CD4-positive, alpha-beta T cell treated with Interferon alpha-2 for 1 hour (primary cell): ENCODE results near the gene NUAK1.

ENCODE experiments used
- DNase-seq, 2 donors: peaks; one replicate each; pipeline ENCODE4 v3.0.0-alpha.2; 2020 to 2022

The NUAK1 gene

GRCh38 chr12:106128585-106129328 is 10.0 kb downstream of the NUAK1 start:
- no peak for DNase-seq

DNA sequence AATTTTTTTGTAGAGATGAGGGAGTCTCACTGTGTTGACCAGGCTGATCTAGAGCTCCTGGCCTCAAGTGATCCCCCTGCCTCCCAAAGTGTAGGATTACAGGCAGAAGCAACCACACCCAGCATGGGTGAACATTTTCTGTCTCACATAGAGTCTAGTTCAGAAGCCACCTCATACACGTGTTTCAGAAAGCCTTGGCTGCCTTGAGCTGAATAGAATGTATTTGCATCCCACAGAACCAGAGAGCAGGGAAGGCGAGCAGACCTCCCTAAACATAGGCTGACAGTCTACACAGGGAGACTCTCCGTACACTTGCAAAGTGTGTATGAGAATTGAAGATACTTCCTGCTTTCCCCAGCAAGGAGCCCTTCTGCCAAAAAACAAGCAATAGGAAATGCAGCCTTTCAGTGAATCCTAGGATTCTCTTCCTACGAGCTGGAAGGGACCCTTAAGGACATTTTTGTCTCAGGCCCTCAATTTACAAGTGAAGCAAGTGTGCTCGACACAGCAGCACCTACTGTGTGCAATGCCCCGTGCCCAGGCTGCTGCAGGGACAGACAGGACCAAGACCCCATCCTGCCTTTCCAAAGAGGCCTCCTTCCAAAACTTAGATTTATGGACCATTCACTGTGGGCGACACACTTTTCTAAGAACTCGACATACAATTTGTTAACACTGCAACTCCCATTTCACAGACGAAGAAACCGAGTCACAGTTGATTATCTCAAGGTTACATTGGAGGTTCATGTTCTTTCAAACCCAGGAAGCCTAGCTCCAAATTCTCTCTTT is 11.2 kb downstream of the NUAK1 start:
- no peak for DNase-seq

- DNase-seq: no peak
These were observed 12.1 kb downstream of the NUAK1 start for GRCh38 chr12:106126441-106127337.

DNA sequence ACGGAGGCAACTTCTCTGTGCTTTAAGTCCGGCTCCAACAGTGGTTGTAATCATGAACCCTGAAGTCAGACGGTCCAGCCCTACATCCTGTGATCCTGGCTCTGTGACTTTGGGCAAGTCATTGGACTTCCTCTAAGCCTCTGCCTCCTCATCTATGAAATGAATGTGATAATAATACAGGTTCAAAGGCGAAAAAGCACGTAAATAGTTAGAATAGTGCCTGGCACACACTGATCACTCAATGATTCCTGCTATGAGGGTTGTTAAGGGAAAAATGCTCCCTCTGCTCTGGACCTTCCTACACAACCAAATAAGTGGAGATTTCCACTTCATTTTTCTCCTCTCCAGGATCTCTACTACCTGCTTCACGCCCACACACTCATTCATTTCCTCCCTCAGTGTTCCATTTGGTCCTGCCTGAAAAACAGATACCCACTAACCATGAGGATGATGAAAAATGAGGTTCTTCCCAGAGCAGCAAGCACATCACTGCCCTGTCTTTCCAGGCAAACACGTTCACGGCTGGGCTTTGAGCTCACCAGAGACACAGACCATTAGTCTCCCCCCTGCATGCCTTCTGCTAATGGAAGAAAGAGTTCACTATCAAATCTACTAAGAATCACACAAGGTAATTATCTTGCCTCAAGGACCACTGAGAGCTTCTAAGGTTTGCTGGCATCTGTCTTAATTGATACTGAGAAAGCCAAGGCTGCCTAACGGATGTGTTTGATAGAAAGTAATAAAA is 13.2 kb downstream of the NUAK1 start:
- no peak for DNase-seq

DNA sequence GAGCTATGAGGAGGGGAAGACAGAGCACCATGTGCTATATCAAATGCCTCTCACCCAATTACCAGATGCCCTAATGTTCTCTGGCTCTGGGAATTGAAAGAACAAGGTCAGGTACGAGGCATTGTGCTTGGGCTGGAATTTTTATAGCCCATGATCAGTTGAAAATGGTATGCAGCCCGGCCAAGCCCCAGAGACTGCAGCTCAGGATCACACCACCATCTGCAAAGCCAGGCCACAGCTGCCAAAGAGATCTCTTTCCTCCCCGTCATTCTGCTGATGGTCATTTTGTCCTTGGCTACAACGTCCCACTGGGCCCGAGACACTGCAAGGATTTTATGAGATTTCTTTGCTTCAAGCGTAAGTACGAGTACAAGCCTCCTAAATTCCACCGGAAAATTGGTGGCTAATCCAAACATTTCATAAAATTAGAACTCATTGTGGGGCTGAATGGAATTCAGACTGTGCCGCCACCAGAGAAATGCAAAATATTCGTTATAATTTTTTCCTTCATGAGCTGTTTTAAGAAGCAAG is 15.1 kb downstream of the NUAK1 start:
- no peak for DNase-seq

- DNase-seq: no peak
These were observed 15.6 kb downstream of the NUAK1 start for GRCh38 chr12:106123110-106123509.

- DNase-seq: no peak
These were observed 16.8 kb downstream of the NUAK1 start for GRCh38 chr12:106122004-106122403.

DNA sequence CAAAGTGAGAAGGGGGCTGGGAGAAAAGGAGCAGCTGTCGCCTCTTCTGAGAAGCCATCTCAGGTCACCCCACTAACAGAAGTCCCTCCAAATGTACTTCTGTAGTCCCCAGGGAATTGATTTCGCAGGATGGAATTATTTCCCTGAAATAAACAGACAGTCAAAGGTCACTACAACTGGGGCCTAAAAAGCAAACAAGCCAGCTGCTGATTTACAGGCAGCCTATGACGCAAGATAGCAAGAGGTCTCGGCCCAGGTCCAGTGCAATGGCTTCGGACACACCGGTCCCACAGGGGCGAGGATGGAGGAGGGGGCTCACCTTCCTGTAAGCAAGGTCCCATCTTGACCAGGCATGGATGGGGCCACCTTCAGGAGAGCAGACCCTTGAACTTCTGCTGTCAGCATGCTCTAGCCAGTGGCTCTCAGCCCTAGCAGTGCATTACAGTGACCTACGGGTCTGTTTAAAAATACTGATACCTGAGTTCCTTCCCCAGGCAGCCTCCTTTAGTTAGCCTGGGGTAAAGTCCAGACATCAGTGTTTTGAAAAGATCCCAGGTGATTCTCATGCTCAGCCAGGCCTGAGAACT is 18.1 kb downstream of the NUAK1 start:
- no peak for DNase-seq

DNA sequence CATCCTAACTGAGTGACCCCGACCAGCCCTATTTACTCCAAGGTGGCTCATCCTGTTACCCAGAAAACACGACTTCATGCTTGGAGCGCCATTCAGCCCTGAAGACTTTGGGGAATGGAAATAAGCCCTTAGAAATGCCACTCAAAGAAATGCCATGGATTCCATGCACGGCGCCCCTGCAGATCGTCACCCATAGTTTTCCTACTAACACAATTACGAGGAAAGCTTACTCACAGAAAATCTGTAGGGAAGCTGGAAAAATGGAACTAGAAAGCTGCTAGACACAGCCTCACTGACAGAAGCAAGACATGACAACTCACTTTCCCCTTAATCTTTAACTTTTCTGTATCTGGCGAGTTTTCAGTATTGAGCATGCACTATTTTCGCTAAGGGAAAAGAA is 19.5 kb downstream of the NUAK1 start:
- no peak for DNase-seq

DNA sequence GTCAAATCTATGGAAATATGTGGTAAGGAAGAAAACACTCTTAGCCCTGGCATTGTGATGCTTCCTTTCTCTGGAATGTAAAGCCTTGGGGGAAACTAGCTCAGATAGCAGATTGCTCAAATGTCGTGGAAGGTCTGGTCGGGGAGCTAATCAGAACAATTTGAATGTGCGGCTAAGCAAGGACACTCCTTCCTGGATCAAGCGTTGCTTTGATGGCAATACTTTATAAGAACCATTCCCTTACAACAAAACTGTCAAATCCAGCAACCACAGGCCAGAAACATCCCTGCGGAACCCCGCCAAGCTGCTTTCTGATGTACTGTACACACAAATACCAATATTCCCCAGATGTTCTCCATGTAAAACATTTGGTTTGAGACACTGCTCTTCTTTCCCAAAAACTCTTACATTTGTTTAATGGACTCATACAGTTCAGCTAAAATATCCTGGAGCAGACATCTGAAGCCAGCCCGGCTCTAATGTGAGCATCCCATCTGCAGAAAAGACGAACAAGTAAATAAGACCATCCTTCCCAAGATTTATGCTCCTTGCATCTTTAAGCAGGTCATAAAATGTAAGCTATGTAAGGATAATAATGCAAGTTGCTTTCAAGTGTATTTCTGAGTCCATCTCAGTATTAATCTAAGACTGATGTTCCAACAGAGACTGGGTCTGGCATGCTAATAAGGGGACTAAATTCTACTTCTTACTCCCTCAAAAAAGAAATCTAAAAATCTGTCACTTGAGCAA is 20.2 kb downstream of the NUAK1 start:
- DNase-seq: no peak

DNA sequence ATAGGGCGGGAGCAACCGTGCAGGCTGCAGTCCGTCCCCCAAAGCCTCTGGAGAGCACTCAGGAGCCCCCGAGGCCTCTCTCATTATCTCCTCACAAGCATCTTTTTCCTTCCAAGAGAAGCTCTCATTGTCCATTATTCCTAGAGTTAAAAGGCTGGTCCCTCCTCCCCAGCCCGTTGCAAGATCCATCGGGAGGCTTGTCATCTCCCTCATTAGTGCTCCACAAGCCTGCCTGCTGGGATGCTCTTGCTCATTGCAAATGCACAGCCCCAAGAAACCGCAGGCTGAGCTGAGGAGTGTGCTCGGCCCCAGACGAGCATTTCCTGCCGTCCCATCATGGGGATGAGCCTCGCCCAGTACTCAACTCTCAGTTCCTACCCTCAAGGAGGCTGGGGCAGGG is 23.3 kb downstream of the NUAK1 start:
- DNase-seq: no peak

DNA sequence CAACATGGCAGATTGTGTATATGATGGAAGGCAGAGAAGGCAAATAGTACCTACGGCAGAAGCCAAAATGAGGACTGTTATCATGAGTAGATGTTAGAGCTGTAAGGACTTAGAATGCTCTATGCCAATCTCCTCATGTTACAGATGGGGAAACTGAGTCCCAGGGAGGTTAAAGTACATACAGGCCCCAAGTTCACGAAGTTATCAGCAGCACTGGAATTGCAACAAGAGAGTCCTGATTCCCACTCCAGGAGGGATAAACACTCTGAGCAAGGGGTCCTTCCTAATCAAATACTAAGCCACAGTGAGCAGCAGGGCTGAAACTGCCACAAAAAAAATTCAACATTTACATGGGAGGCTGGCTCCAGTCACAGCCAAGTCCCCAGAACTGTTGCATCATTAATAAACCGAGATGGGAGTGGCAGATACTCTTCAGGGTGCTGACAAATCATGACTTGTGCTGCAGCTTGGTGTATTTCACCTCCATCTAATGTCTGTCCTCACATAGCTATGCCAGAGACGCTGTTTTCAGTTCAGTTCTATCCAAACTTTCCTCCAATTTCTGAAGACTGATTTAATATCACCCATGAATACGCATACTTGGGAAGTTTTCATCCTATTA is 24.2 kb downstream of the NUAK1 start:
- DNase-seq: no peak

DNA sequence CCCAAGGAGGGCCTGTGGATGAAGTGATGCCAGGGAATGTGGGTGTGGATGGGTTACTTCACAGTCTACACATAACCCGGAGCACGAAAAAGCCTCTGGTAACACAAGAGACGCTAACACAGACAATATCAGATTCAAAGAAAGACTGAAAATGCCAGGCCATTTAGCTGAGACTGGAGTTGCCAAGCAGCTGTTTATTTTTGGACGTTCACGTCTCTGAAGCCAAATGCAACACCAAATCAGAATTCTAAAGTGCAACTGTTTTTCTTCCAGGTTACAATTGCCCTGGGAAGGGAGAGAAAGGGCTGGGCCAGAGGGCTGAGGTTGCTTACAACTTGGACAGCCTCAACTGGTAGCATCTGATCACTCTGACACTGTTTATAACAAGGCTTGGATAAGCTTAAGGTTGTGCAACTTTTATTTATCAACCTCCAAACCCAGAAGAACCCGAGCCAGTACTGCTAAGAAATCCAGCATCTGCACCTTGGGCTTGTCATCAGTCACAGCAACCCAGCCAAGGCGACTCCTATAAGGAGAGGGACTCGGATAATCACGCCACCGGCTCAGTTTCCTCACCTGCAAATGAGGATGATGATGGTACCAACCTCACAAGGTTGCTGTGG is 24.8 kb downstream of the NUAK1 start:
- DNase-seq: no peak

- DNase-seq: no peak
These were observed 25.3 kb downstream of the NUAK1 start for GRCh38 chr12:106113446-106113823.

DNA sequence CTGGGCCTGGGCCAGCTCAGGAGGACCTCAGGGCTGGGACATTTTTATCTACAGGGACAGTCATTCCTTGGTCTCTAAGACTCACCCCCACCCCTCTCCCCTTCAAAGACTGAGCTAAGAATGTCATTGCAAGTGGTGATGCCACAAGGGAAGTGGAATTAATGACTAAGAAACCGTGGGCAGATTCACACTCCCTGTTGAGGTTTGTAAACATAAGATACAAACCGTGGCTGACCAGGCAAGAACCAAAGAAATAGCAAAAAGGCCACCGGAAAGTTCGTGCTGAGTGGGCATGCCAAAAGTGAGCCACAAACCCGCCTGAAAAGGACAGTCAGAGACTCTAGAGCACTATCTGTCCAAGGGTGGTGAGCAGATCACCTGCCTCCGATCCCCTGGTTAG is 25.7 kb downstream of the NUAK1 start:
- no peak for DNase-seq

GRCh38 chr12:106112145-106112821 is 26.5 kb downstream of the NUAK1 start:
- DNase-seq: no peak

- no peak for DNase-seq
These were observed 28.0 kb downstream of the NUAK1 start for GRCh38 chr12:106110626-106111300.

DNA sequence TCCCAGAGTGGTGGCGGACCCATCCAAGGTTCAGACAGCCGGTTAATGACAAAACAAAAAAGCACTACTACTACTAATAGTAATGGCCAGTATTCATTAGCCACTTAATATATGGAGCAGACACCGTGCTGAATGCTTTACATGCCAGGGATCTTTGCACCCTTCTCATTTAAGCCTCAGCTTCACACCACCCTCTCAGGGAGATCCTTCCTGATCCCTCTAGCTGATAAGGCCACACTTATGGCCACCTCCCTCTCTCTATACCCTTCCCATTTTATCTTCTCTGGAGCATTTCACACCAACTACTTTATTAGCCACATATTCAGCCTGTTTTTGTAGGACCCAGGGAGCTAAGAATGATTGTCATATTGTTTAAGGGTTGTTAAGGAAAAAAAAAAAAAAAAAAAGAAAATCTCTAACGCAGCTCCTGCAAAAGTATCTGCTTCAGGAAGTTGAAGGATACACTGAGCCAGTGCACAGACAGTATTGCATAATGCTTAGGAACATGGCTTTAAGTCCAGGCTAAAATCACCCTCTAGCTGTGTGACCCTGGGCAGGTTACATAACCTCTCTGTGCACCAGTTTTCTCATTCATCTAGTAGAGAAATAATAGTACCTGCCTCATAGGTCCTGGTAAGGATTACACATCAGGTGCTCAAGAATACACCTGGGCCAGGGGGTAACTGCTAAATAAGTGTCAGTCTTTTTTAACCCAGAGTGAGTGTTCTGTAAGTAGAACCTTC is 29.4 kb downstream of the NUAK1 start:
- no peak for DNase-seq
